ENCODE results near the gene IGSF21. TPM values are rescaled to one million over a fixed set of nuclear protein-coding genes. Genes with fewer than 3 reads are reported as not detected.

The IGSF21 gene
- total and polyA plus RNA-seq, 12 donors = 0.18 to 16.4 (median 7.0) TPM

DNA sequence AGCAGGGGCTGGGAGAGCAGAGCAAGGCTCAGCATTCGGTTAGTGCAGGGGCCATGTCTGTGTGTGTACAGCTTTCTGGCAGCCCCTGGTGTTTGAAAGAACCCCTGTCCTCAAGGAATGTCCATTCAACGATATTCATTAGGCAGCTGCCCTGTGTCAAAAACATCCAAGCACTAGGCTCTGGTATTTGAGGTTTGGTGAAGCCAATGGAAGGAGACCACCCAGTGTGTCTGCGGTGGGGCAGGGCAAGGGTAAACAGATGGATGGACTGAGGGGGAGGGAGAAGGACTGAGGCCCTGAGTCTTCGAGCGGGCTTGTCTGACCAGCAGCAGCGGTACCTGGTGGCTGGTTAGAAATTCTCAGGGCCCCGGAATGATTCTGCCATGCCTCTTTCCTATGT lies 217.5 kb downstream of the IGSF21 start:
- no peaks in the 10 kb centered on the region for H3K9me3 ChIP-seq (replicated peaks in 1 of 3)
- H3K4me1 ChIP-seq (replicated peaks in 1 of 2) = no peaks in the 10 kb centered on the region
- WGBS, 4 donors = 80 to 90% (median 82%) methylated on average over 7 of the region's 7 CpGs
- H3K27ac ChIP-seq = no peak overlapping the region
- no peaks in the 10 kb centered on the region for H3K27me3 ChIP-seq
- intact Hi-C loops (cut with DNase I) = no loop called here
- H3K4me3 ChIP-seq = no peak overlapping the region
- no peaks in the 10 kb centered on the region for H3K36me3 ChIP-seq (replicated peaks in 1 of 2)
- no peak for DNase-seq
- no peak for TF ChIP-seq POLR2A (IDR thresholded peaks at IDR 0.05)
- TF ChIP-seq, protein P1, sequence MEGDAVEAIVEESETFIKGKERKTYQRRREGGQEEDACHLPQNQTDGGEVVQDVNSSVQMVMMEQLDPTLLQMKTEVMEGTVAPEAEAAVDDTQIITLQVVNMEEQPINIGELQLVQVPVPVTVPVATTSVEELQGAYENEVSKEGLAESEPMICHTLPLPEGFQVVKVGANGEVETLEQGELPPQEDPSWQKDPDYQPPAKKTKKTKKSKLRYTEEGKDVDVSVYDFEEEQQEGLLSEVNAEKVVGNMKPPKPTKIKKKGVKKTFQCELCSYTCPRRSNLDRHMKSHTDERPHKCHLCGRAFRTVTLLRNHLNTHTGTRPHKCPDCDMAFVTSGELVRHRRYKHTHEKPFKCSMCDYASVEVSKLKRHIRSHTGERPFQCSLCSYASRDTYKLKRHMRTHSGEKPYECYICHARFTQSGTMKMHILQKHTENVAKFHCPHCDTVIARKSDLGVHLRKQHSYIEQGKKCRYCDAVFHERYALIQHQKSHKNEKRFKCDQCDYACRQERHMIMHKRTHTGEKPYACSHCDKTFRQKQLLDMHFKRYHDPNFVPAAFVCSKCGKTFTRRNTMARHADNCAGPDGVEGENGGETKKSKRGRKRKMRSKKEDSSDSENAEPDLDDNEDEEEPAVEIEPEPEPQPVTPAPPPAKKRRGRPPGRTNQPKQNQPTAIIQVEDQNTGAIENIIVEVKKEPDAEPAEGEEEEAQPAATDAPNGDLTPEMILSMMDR (IDR thresholded peaks at IDR 0.05) = no peak

DNA sequence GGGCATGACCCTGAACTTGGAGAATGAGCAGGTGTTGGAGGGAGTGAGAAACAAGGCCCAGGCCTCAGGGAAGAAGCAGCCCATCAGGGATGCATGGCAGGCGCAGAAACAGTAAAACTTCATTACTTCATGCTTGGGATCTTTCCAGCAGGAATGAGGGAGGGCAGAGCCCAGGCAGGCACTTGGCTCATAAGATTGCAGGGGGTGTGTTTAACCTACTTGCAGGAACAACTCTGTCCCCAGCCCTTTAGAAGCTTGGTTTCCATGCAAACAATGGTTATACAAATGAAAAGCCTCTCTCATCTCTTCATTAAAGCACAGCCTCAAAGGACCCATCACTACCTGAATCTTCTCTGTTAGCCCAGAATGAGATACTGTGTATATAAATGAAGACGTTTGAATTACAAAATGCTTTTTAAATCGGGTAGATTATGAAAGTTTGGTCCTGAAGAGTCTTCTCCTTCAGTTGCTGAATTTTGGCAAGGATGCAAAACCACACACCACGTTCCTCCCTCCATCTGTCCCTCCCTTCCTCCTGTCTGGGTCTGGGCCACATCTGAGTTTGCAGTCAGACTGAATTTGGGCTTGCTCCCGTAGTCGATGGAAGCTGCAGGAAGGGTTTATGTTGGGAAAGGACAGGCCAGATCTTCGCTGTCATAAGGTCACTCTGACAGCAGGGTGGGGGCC lies 218.8 kb downstream of the IGSF21 start:
- Histone ChIP-seq H3K9me3 (replicated peaks in 1 of 3) (no peaks in the 10 kb centered on the region), H3K36me3 (replicated peaks in 1 of 2) (no peaks in the 10 kb centered on the region), H3K27me3 (no peaks in the 10 kb centered on the region), H3K4me1 (replicated peaks in 1 of 2) (no peaks in the 10 kb centered on the region), H3K27ac (no peak overlapping the region), H3K4me3 (no peak overlapping the region)
- DNase-seq = no peak
- intact Hi-C loops (cut with DNase I) = no loop called here
- 36 to 60% (median 57%) methylated on average over 7 of the region's 7 CpGs for WGBS, 4 donors
- no peak for TF ChIP-seq POLR2A (IDR thresholded peaks at IDR 0.05)
- TF ChIP-seq, protein P1 (IDR thresholded peaks at IDR 0.05) = no peak

DNA sequence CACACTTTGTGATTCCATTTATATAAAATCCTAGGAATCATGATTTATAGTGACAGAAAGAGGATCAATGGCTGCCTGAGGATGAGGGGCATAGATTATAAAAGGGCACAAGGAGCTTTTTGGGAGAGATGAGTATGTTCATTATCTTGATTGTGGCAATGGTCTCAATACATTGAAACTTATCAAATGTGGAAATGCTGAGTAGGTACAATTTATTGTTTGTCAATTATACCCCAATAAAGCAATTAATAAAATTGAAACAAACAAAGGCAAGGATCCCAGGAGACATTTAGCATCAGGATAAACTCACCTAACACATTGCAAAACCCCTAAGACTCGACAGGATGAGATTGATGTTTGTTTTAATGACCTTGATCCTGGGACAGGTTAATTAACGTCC lies 220.1 kb downstream of the IGSF21 start:
- TF ChIP-seq POLR2A (IDR thresholded peaks at IDR 0.05) = no peak
- TF ChIP-seq, protein P1 (IDR thresholded peaks at IDR 0.05) = no peak
- Histone ChIP-seq H3K27ac (no peak overlapping the region), H3K4me3 (no peak overlapping the region), H3K36me3 (replicated peaks in 1 of 2) (no peaks in the 10 kb centered on the region), H3K9me3 (replicated peaks in 1 of 3) (no peaks in the 10 kb centered on the region), H3K4me1 (replicated peaks in 1 of 2) (no peaks in the 10 kb centered on the region), H3K27me3 (no peaks in the 10 kb centered on the region)
- intact Hi-C loops (cut with DNase I) = no loop called here
- no peak for DNase-seq
- 42 to 58% (median 52%) methylated on average over 2 of the region's 2 CpGs for WGBS, 4 donors

DNA sequence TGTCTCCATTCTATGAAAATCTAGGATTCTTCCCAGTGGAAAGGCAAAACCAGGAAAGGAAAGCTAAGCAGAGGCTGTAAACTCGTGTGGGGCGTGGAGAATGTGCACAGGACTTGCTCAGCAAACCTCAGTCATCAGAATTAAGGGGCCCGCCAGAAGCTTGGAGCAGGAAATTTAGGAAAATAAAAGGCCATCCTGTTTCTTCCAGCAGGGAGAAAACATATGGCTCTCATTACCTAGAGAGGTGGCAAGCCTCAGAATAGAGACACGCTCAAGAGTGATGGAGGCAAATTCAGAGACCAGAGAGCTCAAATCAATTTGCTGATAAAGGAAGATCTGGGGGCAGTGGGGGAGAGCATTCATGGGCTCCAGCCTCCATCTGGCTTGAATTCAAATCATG lies 221.2 kb downstream of the IGSF21 start:
- Histone ChIP-seq H3K4me1 (replicated peaks in 1 of 2) (no peaks in the 10 kb centered on the region), H3K9me3 (replicated peaks in 1 of 3) (no peaks in the 10 kb centered on the region), H3K4me3 (no peak overlapping the region), H3K36me3 (replicated peaks in 1 of 2) (no peaks in the 10 kb centered on the region), H3K27ac (no peak overlapping the region), H3K27me3 (no peaks in the 10 kb centered on the region)
- TF ChIP-seq POLR2A (IDR thresholded peaks at IDR 0.05) = no peak
- TF ChIP-seq, protein P1 (IDR thresholded peaks at IDR 0.05) = no peak
- no peak for DNase-seq
- 48 to 63% (median 51%) methylated on average over 4 of the region's 4 CpGs for WGBS, 4 donors
- intact Hi-C loops (cut with DNase I) = no loop called here
